Thoracic aorta (tissue), 2 donors: ENCODE data around the gene NAXE. TPM values are rescaled to one million over a fixed set of nuclear protein-coding genes. Genes with fewer than 3 reads are reported as not detected.

Experiments used
- ATAC-seq: fragments of 150-250 bp; one replicate; pipeline ENCODE4 v1.8.0; 2017; ENCODE audit warnings: low read depth; ENCODE audit not compliant: insufficient number of reproducible peaks, low FRiP score
- DNase-seq: peaks from one replicate; pipeline ENCODE4 v3.0.0-alpha.2; 2020; ENCODE audit warnings: low spot score
- H3K27ac ChIP-seq, 2 donors: fragments of 200-600 bp; sonication (generic); 1 replicate in 1 of 2; 2 replicates in 1 of 2; pipeline ENCODE4 v1.5.1; 2016; ENCODE audit warnings: mild to moderate bottlenecking in 2 of 2, moderate library complexity in 2 of 2
- H3K27me3 ChIP-seq: fragments of 200-600 bp; sonication (generic); replicated peaks from 2 replicates; pipeline ENCODE4 v1.6.0; 2016; ENCODE audit warnings: mild to moderate bottlenecking; ENCODE audit not compliant: insufficient read depth
- H3K36me3 ChIP-seq: fragments of 200-600 bp; sonication (generic); one replicate; pipeline ENCODE4 v1.5.1; 2016
- H3K4me1 ChIP-seq, 2 donors: fragments of 200-600 bp; sonication (generic); 1 replicate in 1 of 2; 2 replicates in 1 of 2; pipeline versions ENCODE4 v1.5.1 to v1.6.0; 2016; ENCODE audit warnings: low read depth in 2 of 2, mild to moderate bottlenecking in 1 of 2; ENCODE audit not compliant: control insufficient read depth in 1 of 2
- H3K4me3 ChIP-seq: fragments of 200-600 bp; sonication (generic); 2 replicates; pipeline ENCODE4 v1.5.1; 2016; ENCODE audit warnings: mild to moderate bottlenecking
- H3K9me3 ChIP-seq: fragments of 200-600 bp; sonication (generic); 2 replicates; pipeline ENCODE4 v1.5.1; 2016
- total RNA-seq, 2 donors: library from RNA; depleted of rRNA; stranded (reverse); fragments of >200 nt; gene quantifications; one replicate each; pipeline versions ENCODE4 v1.1.0 to v1.2.3, GENCODE V29; 2016
- TF ChIP-seq, protein P1 (sequence below): fragments of 200-600 bp; sonication (generic); IDR thresholded peaks from one replicate; pipeline ENCODE4 v1.5.1; 2019; ENCODE audit warnings: antibody characterized with exemption

NAXE gene
- 10 to 100 TPM; 38.3 to 66.5 TPM for total RNA-seq

GRCh38 chr1:156591432-156592157 is at the start of gene NAXE:
TSS of gene NAXE (plus strand) at chr1:156591776. CDS start at chr1:156591805, 29 bp downstream.
- Histone ChIP-seq H3K36me3 (peaks cover 7% of the 10 kb centered on the region), H3K9me3 (no peaks in the 10 kb centered on the region), H3K4me1 (peaks cover 4 to 15% of the 10 kb centered on the region in 2 donors), H3K27me3 (no peaks in the 10 kb centered on the region), H3K27ac (peak within 1 kb of the TSS; percentile 60 to 86), H3K4me3 (peak within 1 kb of the TSS; percentile 90)
- no peak for DNase-seq
- TF ChIP-seq, protein P1, sequence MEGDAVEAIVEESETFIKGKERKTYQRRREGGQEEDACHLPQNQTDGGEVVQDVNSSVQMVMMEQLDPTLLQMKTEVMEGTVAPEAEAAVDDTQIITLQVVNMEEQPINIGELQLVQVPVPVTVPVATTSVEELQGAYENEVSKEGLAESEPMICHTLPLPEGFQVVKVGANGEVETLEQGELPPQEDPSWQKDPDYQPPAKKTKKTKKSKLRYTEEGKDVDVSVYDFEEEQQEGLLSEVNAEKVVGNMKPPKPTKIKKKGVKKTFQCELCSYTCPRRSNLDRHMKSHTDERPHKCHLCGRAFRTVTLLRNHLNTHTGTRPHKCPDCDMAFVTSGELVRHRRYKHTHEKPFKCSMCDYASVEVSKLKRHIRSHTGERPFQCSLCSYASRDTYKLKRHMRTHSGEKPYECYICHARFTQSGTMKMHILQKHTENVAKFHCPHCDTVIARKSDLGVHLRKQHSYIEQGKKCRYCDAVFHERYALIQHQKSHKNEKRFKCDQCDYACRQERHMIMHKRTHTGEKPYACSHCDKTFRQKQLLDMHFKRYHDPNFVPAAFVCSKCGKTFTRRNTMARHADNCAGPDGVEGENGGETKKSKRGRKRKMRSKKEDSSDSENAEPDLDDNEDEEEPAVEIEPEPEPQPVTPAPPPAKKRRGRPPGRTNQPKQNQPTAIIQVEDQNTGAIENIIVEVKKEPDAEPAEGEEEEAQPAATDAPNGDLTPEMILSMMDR, result no peak
- ATAC-seq, result peak; percentile 94

DNA sequence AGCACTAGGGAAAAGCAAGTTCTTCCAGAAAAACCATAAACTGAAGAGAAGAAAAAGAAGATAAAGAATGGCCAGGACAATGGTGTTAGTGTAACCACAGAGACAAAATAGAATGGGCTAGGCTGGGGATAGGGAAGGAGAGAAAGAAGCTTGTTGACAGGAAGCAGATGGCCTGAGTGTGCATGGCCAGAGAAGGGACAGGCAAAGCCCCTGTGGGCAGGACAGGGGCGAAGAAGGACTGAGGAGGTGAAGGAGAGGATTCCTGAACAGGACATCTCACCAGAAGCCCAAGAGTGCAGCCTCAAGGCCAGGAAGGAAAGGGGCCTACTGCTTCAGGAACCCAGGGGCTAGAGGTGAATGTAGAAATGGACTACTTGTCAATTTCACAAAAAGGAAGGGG is 48.5 kb upstream of the NAXE start:
- no peaks in the 10 kb centered on the region for H3K27me3 ChIP-seq
- H3K9me3 ChIP-seq, result no peaks in the 10 kb centered on the region
- no peak for ATAC-seq
- no peaks in the 10 kb centered on the region for H3K36me3 ChIP-seq
- H3K27ac ChIP-seq, result no peak overlapping the region
- no peaks in the 10 kb centered on the region for H3K4me1 ChIP-seq
- DNase-seq, result no peak
- no peak overlapping the region for H3K4me3 ChIP-seq
- TF ChIP-seq, protein P1, result no peak

DNA sequence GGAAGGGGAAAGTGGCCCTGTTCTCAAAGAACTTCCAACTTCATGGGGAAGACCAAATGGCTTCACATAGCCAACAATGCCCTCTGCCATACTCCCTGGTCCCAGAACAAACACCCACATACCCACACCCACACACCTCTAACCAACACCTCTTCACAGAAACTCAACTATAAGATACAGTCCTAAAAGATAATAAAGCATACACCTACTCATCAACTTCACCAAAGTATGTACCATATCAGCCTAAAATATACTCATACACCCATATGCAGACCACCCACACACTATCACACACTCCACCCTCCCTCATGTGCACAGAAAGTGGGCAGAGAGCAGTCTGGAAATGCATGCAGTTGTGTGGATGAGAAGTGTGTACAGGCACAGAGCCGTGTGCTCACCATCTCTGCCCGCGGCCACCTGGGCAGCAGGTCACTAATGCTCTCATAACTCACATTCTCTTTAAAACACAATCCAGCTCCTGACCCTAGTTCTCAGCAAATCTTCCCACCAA is 46.9 kb upstream of the NAXE start:
- H3K4me3 ChIP-seq, result no peak overlapping the region
- H3K9me3 ChIP-seq, result no peaks in the 10 kb centered on the region
- TF ChIP-seq, protein P1, result no peak
- no peaks in the 10 kb centered on the region for H3K36me3 ChIP-seq
- DNase-seq (no peak), ATAC-seq (no peak)
- no peaks in the 10 kb centered on the region for H3K4me1 ChIP-seq
- H3K27me3 ChIP-seq, result no peaks in the 10 kb centered on the region
- H3K27ac ChIP-seq, result no peak overlapping the region

DNA sequence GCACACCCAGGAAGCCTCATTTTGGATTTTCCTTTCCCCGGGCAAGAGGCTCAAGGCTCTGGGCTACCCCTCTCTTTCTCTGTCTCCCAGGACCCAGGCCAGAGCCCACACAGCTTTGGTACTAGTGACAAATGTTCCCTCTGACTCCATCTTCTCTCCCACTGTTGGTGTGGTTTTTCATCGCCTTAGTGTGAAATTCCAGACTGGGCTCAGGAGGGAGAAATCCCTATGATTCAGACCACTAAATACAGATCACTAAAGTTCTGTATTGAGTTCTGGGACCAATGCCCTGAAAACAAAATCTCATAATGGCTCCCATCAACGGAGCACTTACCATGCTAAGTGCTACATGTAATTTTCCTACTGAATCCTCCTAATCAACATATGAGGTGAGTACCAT is 45.3 kb upstream of the NAXE start:
- H3K36me3 ChIP-seq, result no peaks in the 10 kb centered on the region
- DNase-seq (no peak), ATAC-seq (no peak)
- no peaks in the 10 kb centered on the region for H3K4me1 ChIP-seq
- no peak overlapping the region for H3K27ac ChIP-seq
- no peaks in the 10 kb centered on the region for H3K27me3 ChIP-seq
- H3K9me3 ChIP-seq, result no peaks in the 10 kb centered on the region
- H3K4me3 ChIP-seq, result no peak overlapping the region
- TF ChIP-seq, protein P1, result no peak

DNA sequence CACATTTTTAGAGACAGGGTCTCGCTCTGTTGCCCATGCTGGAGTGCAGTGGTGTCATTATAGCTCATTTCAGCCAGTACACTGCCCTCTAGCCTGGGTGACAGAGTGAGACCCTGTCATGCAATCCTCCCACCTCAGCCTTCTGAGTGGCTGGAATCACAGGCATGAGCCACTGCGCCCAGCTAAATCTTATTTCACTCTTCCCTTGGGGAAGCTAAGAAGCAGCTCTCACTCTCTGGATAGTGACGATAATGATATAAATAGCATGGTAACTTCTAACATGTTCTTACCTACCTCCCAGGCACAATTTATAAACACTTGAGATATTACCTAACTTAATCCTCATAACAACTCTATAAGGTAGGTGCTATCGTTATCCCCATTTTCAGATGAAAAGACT is 44.1 kb upstream of the NAXE start:
- Histone ChIP-seq H3K27me3 (no peaks in the 10 kb centered on the region), H3K36me3 (no peaks in the 10 kb centered on the region), H3K4me3 (no peak overlapping the region), H3K27ac (no peak overlapping the region), H3K9me3 (no peaks in the 10 kb centered on the region), H3K4me1 (no peaks in the 10 kb centered on the region)
- TF ChIP-seq, protein P1, result no peak
- DNase-seq (no peak), ATAC-seq (no peak)
